Right atrium auricular region (tissue), 2 donors: ENCODE measurements around the gene POFUT2. TPM values are rescaled to one million over a fixed set of nuclear protein-coding genes. Genes with fewer than 3 reads are reported as not detected.
A peak's percentile ranks its signal among the peaks of the same experiment; 100 is the strongest.

ENCODE experiments used
- DNase-seq: peaks from one replicate; pipeline ENCODE4 v3.0.0-alpha.2; 2019; ENCODE audit warnings: low spot score
- H3K27ac ChIP-seq, 2 donors: fragments of 200-600 bp; sonication (generic); 1 replicate in 1 of 2; 2 replicates in 1 of 2; pipeline ENCODE4 v1.5.1; 2016 to 2019
- H3K27me3 ChIP-seq, 2 donors: fragments of 200-600 bp; sonication (generic); one replicate each; pipeline versions ENCODE4 v1.5.1 to v1.6.0; 2017 to 2019
- H3K36me3 ChIP-seq: fragments of 200-600 bp; sonication (generic); one replicate; pipeline ENCODE4 v1.5.1; 2016
- H3K4me1 ChIP-seq, 2 donors: fragments of 200-600 bp; sonication (generic); one replicate each; pipeline versions ENCODE4 v1.5.1 to v1.6.0; 2017 to 2019
- H3K4me3 ChIP-seq, 2 donors: fragments of 200-600 bp; sonication (generic); 1 replicate in 1 of 2; 2 replicates in 1 of 2; pipeline ENCODE4 v1.5.1; 2017 to 2019; ENCODE audit warnings: mild to moderate bottlenecking in 1 of 2, moderate library complexity in 1 of 2
- H3K9me3 ChIP-seq, 2 donors: fragments of 200-600 bp; sonication (generic); one replicate each; pipeline ENCODE4 v1.5.1; 2019
- total RNA-seq, 2 donors: library from RNA; depleted of rRNA; stranded (reverse); fragments of >200 nt; gene quantifications; one replicate each; pipeline ENCODE4 v1.1.0, GENCODE V29; 2016
- TF ChIP-seq, protein P1 (sequence below), 2 donors: fragments of 200-600 bp; sonication (generic); IDR thresholded peaks; one replicate each; pipeline ENCODE4 v1.5.1; 2019; ENCODE audit warnings: antibody characterized with exemption in 2 of 2

POFUT2 gene
- total RNA-seq, 2 donors from 2014 or later, result 5.8 to 12.0 TPM

DNA sequence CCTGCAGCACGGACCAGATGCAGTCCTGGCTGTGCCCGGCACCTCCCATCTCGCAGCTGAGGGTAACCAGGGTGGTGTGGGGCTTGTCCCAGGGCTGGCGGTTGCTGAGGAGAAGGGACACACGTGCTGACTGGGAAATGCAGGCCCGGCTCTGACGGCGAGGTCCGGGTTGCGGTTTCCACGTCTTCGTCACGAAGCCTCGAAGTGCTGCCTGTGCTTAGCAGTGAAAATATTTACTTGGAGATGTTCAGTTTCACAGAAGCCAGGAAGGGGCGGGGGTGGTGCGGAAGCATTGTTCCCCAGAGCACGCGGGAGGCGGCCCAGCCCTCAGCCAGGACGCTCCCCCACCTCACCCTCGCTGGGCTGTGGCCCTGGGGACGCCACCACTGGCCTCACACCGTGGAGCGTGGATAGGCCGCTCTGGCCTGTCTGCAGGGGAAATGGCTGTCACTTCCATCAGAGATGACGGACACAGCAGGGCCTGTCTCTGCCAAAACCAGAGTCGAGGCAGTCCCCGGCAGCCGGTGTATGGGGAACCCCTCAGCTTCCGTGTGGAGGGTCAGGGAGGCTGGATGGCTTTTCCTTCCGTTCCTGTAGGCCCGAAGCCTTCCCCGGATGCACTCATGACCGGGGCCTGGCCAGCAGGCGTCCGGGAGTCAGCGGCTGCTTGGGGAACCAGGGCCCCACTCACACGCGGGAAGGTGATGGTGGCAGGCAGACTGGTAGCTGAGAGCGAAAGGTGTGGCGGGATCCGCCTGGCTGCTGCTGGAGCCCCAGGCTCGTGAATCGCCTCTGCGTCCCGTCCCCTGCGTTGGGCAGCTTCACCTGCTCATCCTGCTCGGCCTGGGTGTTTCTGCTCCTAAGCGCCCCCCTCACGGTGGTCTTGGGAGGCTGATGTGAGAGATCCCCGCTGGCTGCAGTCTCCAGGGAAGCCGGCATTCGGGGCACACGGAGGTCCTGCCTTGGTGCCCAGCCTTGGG is 14.7 kb upstream of the POFUT2 start:
- Histone ChIP-seq H3K9me3 (no peaks in the 10 kb centered on the region), H3K4me1 (peaks cover 0 to 62% of the 10 kb centered on the region in 2 donors), H3K27me3 (no peaks in the 10 kb centered on the region), H3K4me3 (no peak overlapping the region), H3K36me3 (no peaks in the 10 kb centered on the region), H3K27ac (peak overlapping the region; percentile 80 to 88)
- TF ChIP-seq, protein P1, sequence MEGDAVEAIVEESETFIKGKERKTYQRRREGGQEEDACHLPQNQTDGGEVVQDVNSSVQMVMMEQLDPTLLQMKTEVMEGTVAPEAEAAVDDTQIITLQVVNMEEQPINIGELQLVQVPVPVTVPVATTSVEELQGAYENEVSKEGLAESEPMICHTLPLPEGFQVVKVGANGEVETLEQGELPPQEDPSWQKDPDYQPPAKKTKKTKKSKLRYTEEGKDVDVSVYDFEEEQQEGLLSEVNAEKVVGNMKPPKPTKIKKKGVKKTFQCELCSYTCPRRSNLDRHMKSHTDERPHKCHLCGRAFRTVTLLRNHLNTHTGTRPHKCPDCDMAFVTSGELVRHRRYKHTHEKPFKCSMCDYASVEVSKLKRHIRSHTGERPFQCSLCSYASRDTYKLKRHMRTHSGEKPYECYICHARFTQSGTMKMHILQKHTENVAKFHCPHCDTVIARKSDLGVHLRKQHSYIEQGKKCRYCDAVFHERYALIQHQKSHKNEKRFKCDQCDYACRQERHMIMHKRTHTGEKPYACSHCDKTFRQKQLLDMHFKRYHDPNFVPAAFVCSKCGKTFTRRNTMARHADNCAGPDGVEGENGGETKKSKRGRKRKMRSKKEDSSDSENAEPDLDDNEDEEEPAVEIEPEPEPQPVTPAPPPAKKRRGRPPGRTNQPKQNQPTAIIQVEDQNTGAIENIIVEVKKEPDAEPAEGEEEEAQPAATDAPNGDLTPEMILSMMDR (IDR thresholded peaks at IDR 0.05), result no peak
- DNase-seq, result peak; percentile 90

DNA sequence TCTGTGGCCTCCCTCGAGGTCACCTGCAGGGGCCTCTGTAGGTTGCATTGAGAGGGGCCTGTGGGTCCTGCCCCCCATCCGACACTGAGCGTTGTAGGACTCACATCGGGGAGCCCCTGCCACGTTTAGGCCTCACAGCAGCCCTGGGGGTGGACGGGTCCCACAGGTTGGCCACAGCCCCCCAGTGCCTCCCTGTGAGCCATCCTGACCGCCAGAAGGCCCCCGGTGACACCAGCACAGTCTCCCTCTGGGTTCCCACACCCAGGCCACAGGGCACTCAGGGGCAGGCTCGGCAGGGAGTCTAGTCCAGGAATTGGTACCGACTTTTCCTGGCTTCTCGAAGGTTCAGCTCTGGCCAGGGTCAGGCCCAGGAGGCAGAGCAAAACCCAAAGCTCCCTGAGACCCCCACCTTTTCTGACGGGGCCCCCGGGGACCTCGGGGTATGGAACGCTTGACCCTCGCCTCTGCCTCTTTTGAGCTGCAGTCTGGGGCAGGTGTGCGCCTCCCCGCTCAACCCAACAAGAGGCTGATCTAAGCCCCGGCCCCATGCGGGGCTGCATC is 13.9 kb upstream of the POFUT2 start:
- Histone ChIP-seq H3K9me3 (no peaks in the 10 kb centered on the region), H3K27me3 (no peaks in the 10 kb centered on the region), H3K27ac (peak overlapping the region; percentile 80 to 88), H3K36me3 (no peaks in the 10 kb centered on the region), H3K4me3 (no peak overlapping the region), H3K4me1 (peaks cover 0 to 55% of the 10 kb centered on the region in 2 donors)
- TF ChIP-seq, protein P1 (IDR thresholded peaks at IDR 0.05), result no peak
- DNase-seq, result no peak

GRCh38 chr21:45300786-45301520 is 13.3 kb upstream of the POFUT2 start:
- H3K9me3 ChIP-seq, result no peaks in the 10 kb centered on the region
- H3K27ac ChIP-seq, result peak overlapping the region; percentile 80 to 88
- no peaks in the 10 kb centered on the region for H3K36me3 ChIP-seq
- TF ChIP-seq, protein P1 (IDR thresholded peaks at IDR 0.05), result no peak
- no peak for DNase-seq
- H3K27me3 ChIP-seq, result no peaks in the 10 kb centered on the region
- H3K4me3 ChIP-seq, result no peak overlapping the region
- peaks cover 0 to 49% of the 10 kb centered on the region in 2 donors for H3K4me1 ChIP-seq

GRCh38 chr21:45299864-45300785 is 12.4 kb upstream of the POFUT2 start:
- Histone ChIP-seq H3K36me3 (no peaks in the 10 kb centered on the region), H3K4me3 (no peak overlapping the region), H3K27me3 (no peaks in the 10 kb centered on the region), H3K27ac (peak overlapping the region; percentile 80 to 88), H3K9me3 (no peaks in the 10 kb centered on the region), H3K4me1 (peaks cover 0 to 53% of the 10 kb centered on the region in 2 donors)
- no peak for DNase-seq
- TF ChIP-seq, protein P1 (IDR thresholded peaks at IDR 0.05), result no peak
